Activated T-helper 1 cell treated with Interleukin-2 at 50 U/mL for 16 hours (primary cell): ENCODE data around the gene GRIN2A.

Experiments
- DNase-seq: peaks from one replicate; pipeline ENCODE4 v3.0.0-alpha.2; 2020; ENCODE audit warnings: low read depth

Gene GRIN2A

DNA sequence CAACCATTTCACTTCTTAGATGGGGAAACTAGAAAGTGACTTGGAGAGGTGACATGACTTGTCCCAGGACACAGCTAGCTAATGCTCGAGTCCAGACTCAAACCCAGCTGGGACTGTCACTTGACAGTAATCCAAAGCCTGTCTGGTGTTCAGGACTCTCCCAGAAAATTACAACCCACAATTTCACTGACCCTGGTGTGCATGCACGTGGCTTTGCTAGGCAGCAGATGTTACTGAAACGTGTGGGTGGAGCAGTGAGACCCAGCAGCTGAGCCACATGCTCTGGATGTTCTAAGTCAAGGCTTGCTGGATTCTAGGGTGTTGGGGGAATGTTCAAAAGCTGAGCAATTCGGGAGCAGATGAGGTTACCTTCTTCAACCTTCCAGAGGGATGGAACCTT is 364.6 kb downstream of the GRIN2A start:
- DNase-seq, result no peak

- DNase-seq, result no peak
Observed at GRCh38 chr16:9816644-9817043, 365.6 kb downstream of the GRIN2A start.

DNA sequence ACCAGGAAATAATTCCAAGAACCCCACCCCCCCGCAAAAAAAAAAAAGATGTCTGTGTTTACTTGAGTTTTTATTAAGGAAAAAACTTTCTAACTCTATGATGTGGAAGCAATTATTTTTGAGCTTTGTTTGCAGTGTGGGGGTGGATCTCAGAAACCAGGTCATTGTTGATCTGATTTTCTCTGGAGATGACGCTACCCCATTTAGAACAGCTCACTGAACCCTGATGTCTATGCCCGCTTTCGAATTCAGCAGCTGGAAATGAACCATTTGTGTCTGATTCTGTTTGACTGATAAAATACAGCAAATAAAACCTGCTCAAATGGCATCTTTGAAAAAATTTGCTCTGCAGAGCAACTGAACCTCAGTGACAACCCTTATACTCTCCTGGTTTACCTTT is 368.6 kb downstream of the GRIN2A start:
- DNase-seq, result no peak

DNA sequence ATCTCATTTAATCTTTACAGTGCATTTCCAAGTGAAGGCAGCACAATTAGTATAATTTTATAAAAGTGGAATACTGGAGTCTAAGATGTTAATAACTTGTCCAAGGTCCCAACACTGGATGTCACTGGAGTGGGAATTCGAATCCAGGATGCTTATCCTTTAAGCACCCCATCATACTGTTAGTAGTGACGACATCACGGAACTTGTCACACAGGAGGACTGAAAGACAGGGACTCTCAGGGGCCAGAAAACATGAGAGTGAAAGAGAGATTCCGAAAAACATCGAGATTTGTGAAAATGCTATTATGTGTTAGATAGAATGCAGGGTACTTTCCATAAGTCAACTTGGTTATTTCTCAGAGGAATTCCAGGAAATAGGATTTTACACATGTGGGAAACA is 374.0 kb downstream of the GRIN2A start:
- DNase-seq, result no peak

DNA sequence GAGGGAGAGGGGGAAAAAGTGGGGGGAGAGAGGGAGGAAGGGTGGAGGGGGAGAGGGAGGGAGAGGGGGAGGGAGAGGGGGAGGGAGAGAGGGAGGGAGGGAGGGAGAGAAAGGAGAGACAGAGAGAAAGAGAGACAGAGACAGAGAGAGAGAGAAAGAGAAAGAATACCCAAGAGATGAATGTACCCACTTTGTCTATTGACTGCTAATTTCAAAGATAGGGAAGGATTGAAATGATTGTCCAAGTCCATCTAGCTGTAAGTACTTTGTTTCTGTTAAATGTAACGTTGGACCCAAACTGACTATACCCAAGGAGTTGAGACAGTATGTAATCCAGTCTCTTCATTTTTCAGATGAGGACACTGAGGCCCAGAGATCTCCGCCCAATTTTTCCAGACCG is 374.9 kb downstream of the GRIN2A start:
- no peak for DNase-seq

GRCh38 chr16:9805109-9805508 is 377.1 kb downstream of the GRIN2A start:
- no peak for DNase-seq

DNA sequence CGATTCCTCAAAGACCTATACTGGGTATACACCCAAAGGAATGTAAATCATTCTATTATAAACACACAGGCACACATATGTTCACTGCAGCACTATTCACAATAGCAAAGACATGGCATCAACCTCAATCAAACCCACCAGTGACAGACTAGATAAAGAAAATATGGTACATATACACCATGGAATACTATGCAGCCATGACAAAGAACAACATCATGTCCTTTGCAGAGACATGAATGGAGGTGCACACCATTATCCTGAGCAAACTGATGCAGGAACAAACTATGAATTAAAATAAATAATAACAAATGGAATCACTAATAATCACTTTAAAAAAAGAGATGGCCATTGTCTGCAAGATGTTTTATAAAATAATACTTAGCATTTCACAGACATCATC is 380.1 kb downstream of the GRIN2A start:
- no peak for DNase-seq

- no peak for DNase-seq
Observed at GRCh38 chr16:9801651-9802050, 380.6 kb downstream of the GRIN2A start.

GRCh38 chr16:9800186-9800738 is 382.0 kb downstream of the GRIN2A start:
- DNase-seq, result no peak

GRCh38 chr16:9798952-9799580 is 383.2 kb downstream of the GRIN2A start:
- no peak for DNase-seq

GRCh38 chr16:9798474-9798873 is 383.8 kb downstream of the GRIN2A start:
- no peak for DNase-seq

DNA sequence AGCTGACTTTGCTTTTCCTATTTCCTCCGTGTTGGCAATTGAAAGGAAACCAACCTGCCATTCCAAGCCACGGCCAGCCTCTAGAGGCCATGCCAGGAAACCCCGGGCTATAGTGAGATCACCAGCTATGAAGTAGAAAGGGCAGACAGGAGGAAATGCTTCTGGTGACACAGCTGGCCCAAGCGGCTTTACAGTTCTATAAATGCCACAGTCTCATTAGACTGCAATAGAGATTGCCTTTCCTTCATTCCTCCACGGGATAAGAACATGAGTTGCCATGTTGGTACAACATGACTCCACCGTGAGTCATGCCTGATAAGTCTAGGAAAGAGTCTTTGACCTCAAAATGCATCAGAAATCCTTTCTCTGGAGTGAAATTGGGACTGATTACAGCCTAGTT is 384.9 kb downstream of the GRIN2A start:
- no peak for DNase-seq

GRCh38 chr16:9793623-9794022 is 388.6 kb downstream of the GRIN2A start:
- DNase-seq, result no peak

DNA sequence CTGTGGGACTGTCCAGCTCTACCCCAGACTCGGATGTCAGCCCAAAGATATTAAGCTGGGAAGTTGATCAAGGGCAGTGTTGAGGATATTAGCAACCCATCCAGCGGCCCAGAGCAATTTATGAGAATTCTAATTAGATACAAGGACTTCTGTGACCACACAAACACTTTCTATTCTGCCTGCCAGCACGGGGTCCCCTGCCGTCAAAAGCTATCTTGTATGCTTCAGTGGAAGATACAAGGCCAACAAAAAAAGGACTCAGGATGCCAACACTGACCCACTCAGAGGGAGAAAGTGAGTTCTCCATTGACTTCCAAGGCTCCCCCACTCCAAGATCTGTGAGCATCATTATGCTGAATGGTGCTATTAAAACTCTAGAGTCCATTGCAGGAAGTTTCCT is 390.7 kb downstream of the GRIN2A start:
- DNase-seq, result no peak

DNA sequence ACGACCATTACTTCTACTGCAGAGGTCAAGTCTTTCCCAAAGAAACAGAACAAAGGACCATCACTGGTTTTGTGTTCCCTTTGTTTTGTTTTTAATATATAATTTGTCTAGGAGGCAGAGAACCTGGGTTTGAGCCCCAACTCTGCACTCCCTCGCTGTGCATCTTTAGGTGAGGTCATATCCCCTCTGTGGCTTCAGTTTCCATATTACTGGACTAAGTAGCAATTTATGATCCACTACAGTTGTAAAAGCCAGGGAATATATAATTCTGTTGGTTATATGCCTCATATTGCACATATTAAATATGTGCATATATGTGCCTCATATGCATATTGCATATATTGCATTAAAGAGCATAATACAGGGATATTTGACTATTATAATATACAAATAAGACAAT is 392.0 kb downstream of the GRIN2A start:
- DNase-seq, result no peak

DNA sequence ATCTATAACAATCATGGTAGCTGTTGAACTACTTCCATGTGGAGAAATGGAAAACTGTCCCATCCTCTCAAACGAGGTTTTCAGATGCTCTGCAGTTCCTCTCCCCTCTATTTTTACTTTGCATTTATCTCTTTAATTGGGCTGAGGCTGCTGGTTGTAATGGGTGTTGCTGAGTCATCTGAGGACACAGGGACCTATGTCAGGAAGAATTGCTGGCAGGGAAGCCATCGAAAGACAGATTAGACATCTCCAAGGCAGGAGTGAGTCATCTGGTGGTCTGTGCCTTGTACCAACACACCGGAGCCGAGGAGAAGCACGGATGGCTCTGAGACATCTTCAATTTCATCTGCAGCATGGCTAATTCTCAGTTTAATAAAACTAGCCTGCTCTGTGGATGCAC is 394.5 kb downstream of the GRIN2A start:
- no peak for DNase-seq

- no peak for DNase-seq
Observed at GRCh38 chr16:9780831-9781230, 401.4 kb downstream of the GRIN2A start.

DNA sequence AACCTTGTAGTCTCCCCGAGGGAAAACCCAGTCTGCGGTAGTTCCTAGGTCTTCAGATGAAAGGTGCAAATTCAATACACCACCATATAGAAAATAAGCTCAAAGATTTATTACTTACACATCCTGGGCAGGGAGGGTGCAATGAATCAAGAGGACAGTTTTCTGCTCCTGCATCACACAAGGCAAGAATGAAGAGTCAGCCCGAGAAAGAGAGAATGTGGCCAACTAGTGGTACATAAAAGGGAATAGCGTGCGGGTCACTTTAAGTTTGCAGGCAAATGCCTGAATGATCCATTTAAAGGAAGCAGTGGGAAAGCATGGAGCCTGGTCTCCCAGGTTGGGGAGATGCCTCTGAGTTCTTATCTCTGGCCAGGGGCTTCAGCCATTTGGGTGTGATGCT is 403.4 kb downstream of the GRIN2A start:
- DNase-seq, result no peak

DNA sequence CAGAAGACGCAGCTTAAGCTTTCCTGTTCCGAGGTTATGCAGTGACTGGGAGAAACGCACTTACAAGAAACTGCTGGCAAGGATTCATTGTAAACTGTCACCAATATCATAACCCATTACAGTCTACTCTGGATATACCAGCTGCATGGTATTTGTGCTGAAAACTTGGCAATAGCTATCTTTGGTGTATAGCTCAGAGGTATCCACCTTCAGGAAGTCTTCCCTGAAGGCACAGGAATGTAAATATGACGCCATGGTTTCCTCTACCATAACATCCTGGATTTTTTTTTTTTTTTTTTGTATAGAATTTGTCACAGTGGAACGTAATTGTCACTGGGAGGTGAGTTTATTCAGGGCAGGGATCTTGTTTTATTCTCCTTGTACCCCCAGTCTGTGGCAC is 406.2 kb downstream of the GRIN2A start:
- DNase-seq, result no peak

DNA sequence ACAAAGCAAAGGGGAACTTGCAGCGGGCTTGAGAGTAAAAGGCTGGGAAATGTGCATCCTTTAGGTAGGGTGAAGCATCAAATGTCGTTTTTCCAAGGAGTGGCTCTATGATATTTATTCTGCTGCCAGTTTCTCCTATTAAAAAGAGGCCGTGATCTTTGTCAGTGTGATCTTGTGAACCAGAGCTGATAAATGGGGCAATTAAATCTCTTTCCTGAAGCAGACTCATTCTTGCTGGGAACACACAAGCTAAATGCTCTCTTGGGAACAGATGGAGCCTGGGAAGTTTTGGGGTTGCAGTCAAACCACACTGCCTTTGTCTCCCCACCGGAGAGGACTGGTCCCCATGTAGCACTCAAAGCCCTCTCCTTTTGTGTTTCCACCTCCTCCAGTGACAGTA is 408.9 kb downstream of the GRIN2A start:
- no peak for DNase-seq

- DNase-seq, result no peak
Observed at GRCh38 chr16:9772526-9773225, 409.6 kb downstream of the GRIN2A start.

GRCh38 chr16:9766891-9767290 is 415.3 kb downstream of the GRIN2A start:
- no peak for DNase-seq

- DNase-seq, result no peak
Observed at GRCh38 chr16:9763505-9763904, 418.7 kb downstream of the GRIN2A start.

- DNase-seq, result no peak
Observed at GRCh38 chr16:9761870-9762269, 420.4 kb downstream of the GRIN2A start.
